Measurements from ENCODE around the gene EPHB1. TPM values are rescaled to one million over a fixed set of nuclear protein-coding genes. Genes with fewer than 3 reads are reported as not detected.

EPHB1 gene
- total RNA-seq, 1 donor from 2014 or later, result 16.3 TPM

DNA sequence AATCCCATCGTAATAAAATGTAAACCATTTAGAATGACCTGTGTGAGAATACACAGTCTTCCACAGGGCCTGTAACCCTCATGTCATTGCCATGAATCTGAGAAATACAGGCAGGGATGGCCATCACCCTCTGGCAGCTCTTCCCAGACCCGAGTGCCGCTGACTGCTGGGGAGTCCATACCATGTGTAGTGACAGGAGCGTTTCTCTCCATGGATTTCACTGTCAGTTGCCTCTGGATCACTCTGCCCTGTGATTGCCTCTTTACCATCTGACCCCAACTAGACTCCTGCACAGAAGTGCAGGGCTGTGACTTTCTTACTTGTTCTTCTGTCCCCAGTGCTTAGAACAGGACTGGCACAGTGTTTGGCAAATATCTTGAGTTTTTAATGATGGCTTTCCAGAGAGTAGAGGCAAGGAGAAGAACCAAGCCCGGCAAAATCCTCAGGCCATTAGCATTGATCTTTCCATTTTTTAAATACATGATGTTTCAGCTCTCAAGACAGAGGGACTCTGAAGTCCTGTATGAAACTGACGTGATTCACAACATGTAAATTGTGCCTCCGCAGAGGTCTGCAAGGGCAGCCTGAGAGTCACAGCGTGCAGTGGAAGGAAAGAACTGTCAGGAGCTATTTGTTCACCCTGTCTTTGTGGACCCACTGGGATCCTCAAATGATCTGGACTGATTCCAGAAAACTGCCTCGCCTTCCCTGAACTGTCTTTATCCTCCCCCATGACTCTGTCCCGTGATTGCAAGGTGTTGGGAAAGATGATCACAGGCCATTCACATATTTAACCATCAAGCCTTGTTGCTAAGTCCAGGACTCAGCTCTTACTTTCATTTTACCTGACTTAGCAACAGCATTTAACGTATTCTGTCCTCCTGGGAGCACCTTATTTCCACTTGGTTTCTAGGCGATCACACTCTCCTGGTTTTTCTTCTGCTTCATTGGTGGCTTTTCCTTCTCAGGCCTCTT, 354.9 kb downstream of the EPHB1 start:
- no peaks in the 10 kb centered on the region for H3K36me3 Mint-ChIP-seq (ENCODE audit: unreplicated experiment)
- peaks cover 5% of the 10 kb centered on the region for H3K9me3 Mint-ChIP-seq (ENCODE audit: unreplicated experiment)

DNA sequence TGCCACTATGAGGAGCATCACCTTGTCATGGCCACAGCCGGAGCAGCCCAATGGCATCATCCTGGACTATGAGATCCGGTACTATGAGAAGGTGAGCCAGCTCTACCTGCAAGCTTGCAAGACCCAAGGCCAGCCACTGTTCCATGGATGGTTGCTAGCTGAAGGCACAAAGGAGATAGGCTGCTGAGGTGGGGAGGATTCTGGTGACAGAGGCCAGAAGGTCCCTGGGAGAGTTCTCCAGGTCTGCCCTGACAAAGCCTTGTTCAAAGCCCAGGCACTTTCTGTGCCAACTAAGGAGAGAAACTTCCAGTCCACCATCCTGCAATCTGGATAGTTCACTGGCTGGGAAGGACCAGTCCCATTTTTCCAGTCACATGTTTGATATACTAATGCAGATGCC, 359.1 kb downstream of the EPHB1 start:
- TF ChIP-seq, protein P1, sequence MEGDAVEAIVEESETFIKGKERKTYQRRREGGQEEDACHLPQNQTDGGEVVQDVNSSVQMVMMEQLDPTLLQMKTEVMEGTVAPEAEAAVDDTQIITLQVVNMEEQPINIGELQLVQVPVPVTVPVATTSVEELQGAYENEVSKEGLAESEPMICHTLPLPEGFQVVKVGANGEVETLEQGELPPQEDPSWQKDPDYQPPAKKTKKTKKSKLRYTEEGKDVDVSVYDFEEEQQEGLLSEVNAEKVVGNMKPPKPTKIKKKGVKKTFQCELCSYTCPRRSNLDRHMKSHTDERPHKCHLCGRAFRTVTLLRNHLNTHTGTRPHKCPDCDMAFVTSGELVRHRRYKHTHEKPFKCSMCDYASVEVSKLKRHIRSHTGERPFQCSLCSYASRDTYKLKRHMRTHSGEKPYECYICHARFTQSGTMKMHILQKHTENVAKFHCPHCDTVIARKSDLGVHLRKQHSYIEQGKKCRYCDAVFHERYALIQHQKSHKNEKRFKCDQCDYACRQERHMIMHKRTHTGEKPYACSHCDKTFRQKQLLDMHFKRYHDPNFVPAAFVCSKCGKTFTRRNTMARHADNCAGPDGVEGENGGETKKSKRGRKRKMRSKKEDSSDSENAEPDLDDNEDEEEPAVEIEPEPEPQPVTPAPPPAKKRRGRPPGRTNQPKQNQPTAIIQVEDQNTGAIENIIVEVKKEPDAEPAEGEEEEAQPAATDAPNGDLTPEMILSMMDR (IDR thresholded peaks at IDR 0.05; ENCODE audit: partially characterized antibody, unreplicated experiment), result no peak
- peaks cover 3% of the 10 kb centered on the region for H3K4me1 Mint-ChIP-seq (ENCODE audit: low read depth, unreplicated experiment)
- no peaks in the 10 kb centered on the region for H3K9me3 Mint-ChIP-seq (ENCODE audit: unreplicated experiment)
- peaks cover 6% of the 10 kb centered on the region for H3K27me3 Mint-ChIP-seq (ENCODE audit: unreplicated experiment)
- H3K4me3 Mint-ChIP-seq (ENCODE audit: unreplicated experiment), result no peak overlapping the region
- H3K36me3 Mint-ChIP-seq (ENCODE audit: unreplicated experiment), result no peaks in the 10 kb centered on the region
- DNase-seq, result no peak
- H3K27ac Mint-ChIP-seq (ENCODE audit: unreplicated experiment), result no peak overlapping the region

More for the DNA sequence above, 354.9 kb downstream of the EPHB1 start:
- no peak for DNase-seq
- peaks cover 3% of the 10 kb centered on the region for H3K27me3 Mint-ChIP-seq (ENCODE audit: unreplicated experiment)
- peaks cover 13% of the 10 kb centered on the region for H3K4me1 Mint-ChIP-seq (ENCODE audit: low read depth, unreplicated experiment)
- H3K4me3 Mint-ChIP-seq (ENCODE audit: unreplicated experiment), result no peak overlapping the region
- TF ChIP-seq, protein P1 (IDR thresholded peaks at IDR 0.05; ENCODE audit: partially characterized antibody, unreplicated experiment), result no peak
- no peak overlapping the region for H3K27ac Mint-ChIP-seq (ENCODE audit: unreplicated experiment)

DNA sequence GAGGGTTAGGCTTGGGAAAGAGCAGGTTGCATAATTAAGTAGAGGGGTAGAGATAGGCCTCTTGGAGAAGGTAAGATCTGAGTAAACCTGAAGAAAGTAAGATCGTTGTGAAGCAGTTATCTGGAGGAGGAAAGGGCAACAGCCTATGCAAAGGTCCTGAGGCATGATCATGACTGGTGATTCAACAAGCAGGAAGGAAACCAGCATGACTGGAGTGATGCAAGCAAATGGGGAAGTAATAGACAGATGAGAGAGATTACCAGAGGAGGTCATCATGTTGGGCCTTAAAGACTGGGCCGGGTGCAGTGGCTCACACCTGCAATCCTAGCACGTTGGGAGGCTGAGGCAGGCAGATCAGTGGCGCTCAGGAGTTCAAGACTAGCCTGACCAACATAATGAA, 360.2 kb downstream of the EPHB1 start:
- DNase-seq, result no peak

DNA sequence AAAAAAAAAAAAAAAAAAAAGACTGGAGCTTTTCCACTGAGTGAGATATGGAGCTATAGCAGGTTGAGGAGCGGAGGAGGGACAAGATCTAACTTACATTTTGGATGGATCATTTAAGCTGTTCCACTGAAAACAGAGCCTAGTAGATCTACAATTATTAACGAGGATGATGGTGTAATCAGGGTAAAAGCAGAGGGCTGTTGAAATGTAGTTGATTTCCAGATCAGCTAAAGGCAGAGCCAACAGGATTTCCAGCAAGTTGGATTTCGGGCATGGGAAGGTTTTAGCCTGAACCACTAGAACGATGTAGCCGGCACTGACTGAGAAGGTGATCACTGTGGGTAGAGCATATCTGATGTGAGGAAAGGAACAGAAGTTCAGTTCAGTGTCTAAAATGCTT, 360.7 kb downstream of the EPHB1 start:
- H3K4me1 Mint-ChIP-seq (ENCODE audit: low read depth, unreplicated experiment), result peaks cover 10% of the 10 kb centered on the region
- H3K27me3 Mint-ChIP-seq (ENCODE audit: unreplicated experiment), result peaks cover 6% of the 10 kb centered on the region
- TF ChIP-seq, protein P1 (IDR thresholded peaks at IDR 0.05; ENCODE audit: partially characterized antibody, unreplicated experiment), result no peak
- H3K36me3 Mint-ChIP-seq (ENCODE audit: unreplicated experiment), result no peaks in the 10 kb centered on the region
- no peaks in the 10 kb centered on the region for H3K9me3 Mint-ChIP-seq (ENCODE audit: unreplicated experiment)
- H3K4me3 Mint-ChIP-seq (ENCODE audit: unreplicated experiment), result no peak overlapping the region
- H3K27ac Mint-ChIP-seq (ENCODE audit: unreplicated experiment), result no peak overlapping the region
- DNase-seq, result no peak

More for the DNA sequence above, 360.2 kb downstream of the EPHB1 start:
- no peaks in the 10 kb centered on the region for H3K36me3 Mint-ChIP-seq (ENCODE audit: unreplicated experiment)
- no peaks in the 10 kb centered on the region for H3K9me3 Mint-ChIP-seq (ENCODE audit: unreplicated experiment)
- H3K4me1 Mint-ChIP-seq (ENCODE audit: low read depth, unreplicated experiment), result peaks cover 6% of the 10 kb centered on the region
- peaks cover 6% of the 10 kb centered on the region for H3K27me3 Mint-ChIP-seq (ENCODE audit: unreplicated experiment)
- TF ChIP-seq, protein P1 (IDR thresholded peaks at IDR 0.05; ENCODE audit: partially characterized antibody, unreplicated experiment), result no peak
- H3K27ac Mint-ChIP-seq (ENCODE audit: unreplicated experiment), result no peak overlapping the region
- no peak overlapping the region for H3K4me3 Mint-ChIP-seq (ENCODE audit: unreplicated experiment)

Measured in glutamatergic neuron (in vitro differentiated cells).